Natural killer cell treated with Interleukin-12 subunit alpha and Interleukin-12 subunit beta and Interleukin-15 and Interleukin-18, amount 100 ng/mL, for 72 hours (primary cell): ENCODE results near the gene MYH9. TPM values are rescaled to one million over a fixed set of nuclear protein-coding genes. Genes with fewer than 3 reads are reported as not detected.
A peak's percentile ranks its signal among the peaks of the same experiment; 100 is the strongest.
"Not testable (repeated sequence)": the region's sequence is repeated elsewhere in the genome, so short reads cannot be mapped to it uniquely, and the experiment has no call there.

ENCODE experiments used
- ATAC-seq, 2 donors: fragments of 150-1000 bp; cut with Tn5 transposase in 1 of 2; sonication (Bioruptor Pico), chemical (Tn5 transposase) in 1 of 2; 2 replicates each; pipeline ENCODE4 v1.10.0; 2021
- DNase-seq: peaks from one replicate; pipeline ENCODE4 v3.0.0; 2022; ENCODE audit warnings: low spot score
- H3K27ac Mint-ChIP-seq, 2 donors: 1 replicate in 1 of 2; 2 replicates in 1 of 2; pipeline ENCODE4 v1.8.0; 2022; ENCODE audit warnings: mixed read lengths in 2 of 2, mild to moderate bottlenecking in 1 of 2, moderate library complexity in 1 of 2
- H3K27me3 Mint-ChIP-seq, 2 donors: 1 replicate in 1 of 2; 2 replicates in 1 of 2; pipeline ENCODE4 v1.8.0; 2022; ENCODE audit warnings: mixed read lengths in 2 of 2
- H3K36me3 Mint-ChIP-seq: one replicate; pipeline ENCODE4 v1.8.0; 2022; ENCODE audit warnings: mixed read lengths
- H3K4me1 Mint-ChIP-seq, 2 donors: 1 replicate in 1 of 2; 2 replicates in 1 of 2; pipeline ENCODE4 v1.8.0; 2022; ENCODE audit warnings: low read depth in 2 of 2, mixed read lengths in 2 of 2, mild to moderate bottlenecking in 1 of 2
- H3K4me3 Mint-ChIP-seq: one replicate; pipeline ENCODE4 v1.8.0; 2022; ENCODE audit warnings: mixed read lengths
- H3K9me3 Mint-ChIP-seq: 2 replicates; pipeline ENCODE4 v1.8.0; 2022; ENCODE audit warnings: mixed read lengths
- total RNA-seq, 2 donors: library from RNA; stranded (reverse); gene quantifications; one replicate each; pipeline ENCODE4 v1.2.3, GENCODE V29; 2022

The MYH9 gene
- total RNA-seq, 2 donors from 2014 or later: 623 to 642 TPM

GRCh38 chr22:36258701-36259614 is 128.8 kb downstream of the MYH9 start:
- DNase-seq (no peak), ATAC-seq (peak; percentile 76 to 86)
- Mint-ChIP-seq H3K27me3 (no peaks in the 10 kb centered on the region), H3K27ac (peak overlapping the region; percentile 84 to 91), H3K4me3 (peak overlapping the region; percentile 77), H3K36me3 (peaks cover 19% of the 10 kb centered on the region), H3K4me1 (peaks cover 51 to 53% of the 10 kb centered on the region in 2 donors), H3K9me3 (no peaks in the 10 kb centered on the region)

- peaks cover 13% of the 10 kb centered on the region for H3K36me3 Mint-ChIP-seq
- ATAC-seq: no peak
- peak overlapping the region; percentile 84 to 91 for H3K27ac Mint-ChIP-seq
- H3K9me3 Mint-ChIP-seq: no peaks in the 10 kb centered on the region
- H3K4me1 Mint-ChIP-seq: peaks cover 53 to 55% of the 10 kb centered on the region in 2 donors
- no peak for DNase-seq
- H3K4me3 Mint-ChIP-seq: peak overlapping the region; percentile 77
- no peaks in the 10 kb centered on the region for H3K27me3 Mint-ChIP-seq
Measured at GRCh38 chr22:36257948-36258670, 129.7 kb downstream of the MYH9 start.

GRCh38 chr22:36257308-36257707 is 130.5 kb downstream of the MYH9 start:
- Mint-ChIP-seq H3K27ac (peak overlapping the region; percentile 66 to 99), H3K27me3 (no peaks in the 10 kb centered on the region), H3K4me3 (no peak overlapping the region), H3K9me3 (no peaks in the 10 kb centered on the region), H3K4me1 (peaks cover 58 to 61% of the 10 kb centered on the region in 2 donors), H3K36me3 (peaks cover 8% of the 10 kb centered on the region)
- DNase-seq: no peak
- ATAC-seq: no peak

GRCh38 chr22:36256478-36256877 is 131.3 kb downstream of the MYH9 start:
- H3K4me1 Mint-ChIP-seq: peaks cover 62 to 68% of the 10 kb centered on the region in 2 donors

GRCh38 chr22:36255572-36255971 is 132.2 kb downstream of the MYH9 start:
- H3K27ac Mint-ChIP-seq: peak overlapping the region; percentile 66 to 99
- ATAC-seq, H3K27me3 Mint-ChIP-seq, DNase-seq, H3K9me3 Mint-ChIP-seq, H3K36me3 Mint-ChIP-seq: not testable (repeated sequence)
- H3K4me3 Mint-ChIP-seq: peak overlapping the region; percentile 54
- H3K4me1 Mint-ChIP-seq: peaks cover 64 to 69% of the 10 kb centered on the region in 2 donors

More at GRCh38 chr22:36256478-36256877, 131.3 kb downstream of the MYH9 start:
- Mint-ChIP-seq H3K36me3 (peaks cover 8% of the 10 kb centered on the region), H3K9me3 (no peaks in the 10 kb centered on the region), H3K27me3 (no peaks in the 10 kb centered on the region), H3K4me3 (peak overlapping the region; percentile 54), H3K27ac (peak overlapping the region; percentile 66 to 99)
- DNase-seq (no peak), ATAC-seq (no peak)

GRCh38 chr22:36253523-36254490 is 134.0 kb downstream of the MYH9 start:
- H3K27ac Mint-ChIP-seq: peak overlapping the region; percentile 96 to 99
- H3K27me3 Mint-ChIP-seq: no peaks in the 10 kb centered on the region
- peak overlapping the region; percentile 93 for H3K4me3 Mint-ChIP-seq
- no peaks in the 10 kb centered on the region for H3K9me3 Mint-ChIP-seq
- peaks cover 12% of the 10 kb centered on the region for H3K36me3 Mint-ChIP-seq
- ATAC-seq (peak in 1 of 2 donors; percentile 22), DNase-seq (no peak)
- H3K4me1 Mint-ChIP-seq: peaks cover 60 to 64% of the 10 kb centered on the region in 2 donors

GRCh38 chr22:36252754-36253522 is 134.8 kb downstream of the MYH9 start, which contains the start of gene APOL1:
TSS of gene APOL1 (plus strand) at chr22:36253133. CDS start at chr22:36254956, 1,823 bp downstream.
- peak; percentile 81 for DNase-seq

GRCh38 chr22:36251979-36252608 is 135.7 kb downstream of the MYH9 start:
- not testable (repeated sequence) for H3K36me3 Mint-ChIP-seq, DNase-seq, ATAC-seq, H3K9me3 Mint-ChIP-seq, H3K27me3 Mint-ChIP-seq
- peak overlapping the region; percentile 96 to 99 for H3K27ac Mint-ChIP-seq
- peaks cover 48 to 52% of the 10 kb centered on the region in 2 donors for H3K4me1 Mint-ChIP-seq
- H3K4me3 Mint-ChIP-seq: peak overlapping the region; percentile 93

More at GRCh38 chr22:36252754-36253522, 134.8 kb downstream of the MYH9 start, which contains the start of gene APOL1:
- no peaks in the 10 kb centered on the region for H3K27me3 Mint-ChIP-seq
- peak; percentile 90 to 92 for ATAC-seq
- H3K27ac Mint-ChIP-seq: peak within 1 kb of the TSS; percentile 96 to 99
- no peaks in the 10 kb centered on the region for H3K9me3 Mint-ChIP-seq
- H3K4me3 Mint-ChIP-seq: peak within 1 kb of the TSS; percentile 93
- H3K36me3 Mint-ChIP-seq: peaks cover 5% of the 10 kb centered on the region
- H3K4me1 Mint-ChIP-seq: peaks cover 52 to 55% of the 10 kb centered on the region in 2 donors

- not testable (repeated sequence) for ATAC-seq, H3K4me3 Mint-ChIP-seq, DNase-seq, H3K9me3 Mint-ChIP-seq, H3K27me3 Mint-ChIP-seq, H3K36me3 Mint-ChIP-seq
- Mint-ChIP-seq H3K4me1 (peaks cover 36% of the 10 kb centered on the region in 2 donors), H3K27ac (peak overlapping the region in 1 of 2 donors; percentile 83)
Measured at GRCh38 chr22:36250292-36250960, 137.3 kb downstream of the MYH9 start.

GRCh38 chr22:36249160-36249559 is 138.6 kb downstream of the MYH9 start:
- DNase-seq (no peak), ATAC-seq (no peak)
- Mint-ChIP-seq H3K36me3 (peaks cover 5% of the 10 kb centered on the region), H3K27ac (no peak overlapping the region), H3K4me1 (peaks cover 26 to 31% of the 10 kb centered on the region in 2 donors), H3K4me3 (no peak overlapping the region), H3K27me3 (no peaks in the 10 kb centered on the region), H3K9me3 (no peaks in the 10 kb centered on the region)

GRCh38 chr22:36247955-36248354 is 139.8 kb downstream of the MYH9 start:
- ATAC-seq (no peak), DNase-seq (no peak)
- peaks cover 14 to 23% of the 10 kb centered on the region in 2 donors for H3K4me1 Mint-ChIP-seq
- H3K4me3 Mint-ChIP-seq: no peak overlapping the region
- no peaks in the 10 kb centered on the region for H3K9me3 Mint-ChIP-seq
- peaks cover 5% of the 10 kb centered on the region for H3K36me3 Mint-ChIP-seq
- no peak overlapping the region for H3K27ac Mint-ChIP-seq
- no peaks in the 10 kb centered on the region for H3K27me3 Mint-ChIP-seq
